ENCODE measurements around the gene ATP2B2. TPM values are rescaled to one million over a fixed set of nuclear protein-coding genes. Genes with fewer than 3 reads are reported as not detected.

ATP2B2 gene
- total RNA-seq, 1 experiment from 2014 or later, result 0.21 TPM

GRCh38 chr3:10329495-10330015 is 175.8 kb downstream of the ATP2B2 start:
- peak; percentile 28 for DNase-seq
- H3K36me3 ChIP-seq (replicated peaks; ENCODE audit: control insufficient read depth, insufficient read depth, low read length), result no peaks in the 10 kb centered on the region
- no peaks in the 10 kb centered on the region; the same call in 1 of the 2 replicates for H3K27me3 ChIP-seq (ENCODE audit: control insufficient read depth, insufficient read depth, low read length)
- no peak overlapping the region for H3K4me3 ChIP-seq (ENCODE audit: insufficient read depth, low read depth, low read length)

GRCh38 chr3:10328460-10329071 is 176.8 kb downstream of the ATP2B2 start:
- no peaks in the 10 kb centered on the region; the same call in 1 of the 2 replicates for H3K27me3 ChIP-seq (ENCODE audit: control insufficient read depth, insufficient read depth, low read length)
- H3K36me3 ChIP-seq (replicated peaks; ENCODE audit: control insufficient read depth, insufficient read depth, low read length), result no peaks in the 10 kb centered on the region
- peak; percentile 76 for DNase-seq
- no peak overlapping the region for H3K4me3 ChIP-seq (ENCODE audit: insufficient read depth, low read depth, low read length)

GRCh38 chr3:10327592-10327991 is 177.8 kb downstream of the ATP2B2 start:
- H3K27me3 ChIP-seq (ENCODE audit: control insufficient read depth, insufficient read depth, low read length), result no peaks in the 10 kb centered on the region; the same call in 1 of the 2 replicates
- DNase-seq, result peak; percentile 30
- H3K4me3 ChIP-seq (ENCODE audit: insufficient read depth, low read depth, low read length), result no peak overlapping the region
- no peaks in the 10 kb centered on the region for H3K36me3 ChIP-seq (replicated peaks; ENCODE audit: control insufficient read depth, insufficient read depth, low read length)

- Histone ChIP-seq H3K36me3 (replicated peaks; ENCODE audit: control insufficient read depth, insufficient read depth, low read length) (peaks cover 15% of the 10 kb centered on the region), H3K4me3 (ENCODE audit: insufficient read depth, low read depth, low read length) (no peak overlapping the region), H3K27me3 (ENCODE audit: control insufficient read depth, insufficient read depth, low read length) (no peaks in the 10 kb centered on the region)
- DNase-seq, result peak; percentile 82
Measured at GRCh38 chr3:10322352-10322710, 183.1 kb downstream of the ATP2B2 start.

GRCh38 chr3:10321630-10322351 is 183.6 kb downstream of the ATP2B2 start:
- peaks cover 18% of the 10 kb centered on the region for H3K36me3 ChIP-seq (replicated peaks; ENCODE audit: control insufficient read depth, insufficient read depth, low read length)
- H3K4me3 ChIP-seq (ENCODE audit: insufficient read depth, low read depth, low read length), result no peak overlapping the region
- no peak for DNase-seq
- H3K27me3 ChIP-seq (ENCODE audit: control insufficient read depth, insufficient read depth, low read length), result no peaks in the 10 kb centered on the region

GRCh38 chr3:10320320-10320677 is 185.1 kb downstream of the ATP2B2 start:
- Histone ChIP-seq H3K36me3 (replicated peaks; ENCODE audit: control insufficient read depth, insufficient read depth, low read length) (peaks cover 27% of the 10 kb centered on the region), H3K27me3 (ENCODE audit: control insufficient read depth, insufficient read depth, low read length) (no peaks in the 10 kb centered on the region), H3K4me3 (ENCODE audit: insufficient read depth, low read depth, low read length) (peak overlapping the region; percentile 88)
- no peak for DNase-seq

GRCh38 chr3:10319804-10320203 is 185.6 kb downstream of the ATP2B2 start:
- no peak for DNase-seq
- H3K27me3 ChIP-seq (ENCODE audit: control insufficient read depth, insufficient read depth, low read length), result no peaks in the 10 kb centered on the region
- H3K4me3 ChIP-seq (ENCODE audit: insufficient read depth, low read depth, low read length), result peak overlapping the region; percentile 88
- H3K36me3 ChIP-seq (replicated peaks; ENCODE audit: control insufficient read depth, insufficient read depth, low read length), result peaks cover 30% of the 10 kb centered on the region

GRCh38 chr3:10319251-10319650 is 186.1 kb downstream of the ATP2B2 start:
- peaks cover 35% of the 10 kb centered on the region for H3K36me3 ChIP-seq (replicated peaks; ENCODE audit: control insufficient read depth, insufficient read depth, low read length)
- no peak overlapping the region for H3K4me3 ChIP-seq (ENCODE audit: insufficient read depth, low read depth, low read length)
- DNase-seq, result no peak
- H3K27me3 ChIP-seq (ENCODE audit: control insufficient read depth, insufficient read depth, low read length), result no peaks in the 10 kb centered on the region

GRCh38 chr3:10317961-10318350 is 187.4 kb downstream of the ATP2B2 start:
- Histone ChIP-seq H3K36me3 (replicated peaks; ENCODE audit: control insufficient read depth, insufficient read depth, low read length) (peaks cover 45% of the 10 kb centered on the region), H3K27me3 (ENCODE audit: control insufficient read depth, insufficient read depth, low read length) (no peaks in the 10 kb centered on the region), H3K4me3 (ENCODE audit: insufficient read depth, low read depth, low read length) (no peak overlapping the region)
- DNase-seq, result no peak

- H3K36me3 ChIP-seq (replicated peaks; ENCODE audit: control insufficient read depth, insufficient read depth, low read length), result peaks cover 50% of the 10 kb centered on the region
- no peak for DNase-seq
- no peak overlapping the region for H3K4me3 ChIP-seq (ENCODE audit: insufficient read depth, low read depth, low read length)
- no peaks in the 10 kb centered on the region for H3K27me3 ChIP-seq (ENCODE audit: control insufficient read depth, insufficient read depth, low read length)
Measured at GRCh38 chr3:10317311-10317960, 187.9 kb downstream of the ATP2B2 start.

- Histone ChIP-seq H3K4me3 (ENCODE audit: insufficient read depth, low read depth, low read length) (no peak overlapping the region), H3K36me3 (replicated peaks; ENCODE audit: control insufficient read depth, insufficient read depth, low read length) (peaks cover 63% of the 10 kb centered on the region), H3K27me3 (ENCODE audit: control insufficient read depth, insufficient read depth, low read length) (no peaks in the 10 kb centered on the region)
- DNase-seq, result no peak
Measured at GRCh38 chr3:10315771-10316344, 189.5 kb downstream of the ATP2B2 start.

- Histone ChIP-seq H3K4me3 (ENCODE audit: insufficient read depth, low read depth, low read length) (no peak overlapping the region), H3K27me3 (ENCODE audit: control insufficient read depth, insufficient read depth, low read length) (no peaks in the 10 kb centered on the region), H3K36me3 (replicated peaks; ENCODE audit: control insufficient read depth, insufficient read depth, low read length) (peaks cover 64% of the 10 kb centered on the region)
- DNase-seq, result no peak
Measured at GRCh38 chr3:10315101-10315500, 190.3 kb downstream of the ATP2B2 start.

- Histone ChIP-seq H3K4me3 (ENCODE audit: insufficient read depth, low read depth, low read length) (no peak overlapping the region), H3K27me3 (ENCODE audit: control insufficient read depth, insufficient read depth, low read length) (no peaks in the 10 kb centered on the region), H3K36me3 (replicated peaks; ENCODE audit: control insufficient read depth, insufficient read depth, low read length) (peaks cover 57% of the 10 kb centered on the region)
- DNase-seq, result no peak
Measured at GRCh38 chr3:10312861-10313260, 192.5 kb downstream of the ATP2B2 start.

- H3K27me3 ChIP-seq (ENCODE audit: control insufficient read depth, insufficient read depth, low read length), result no peaks in the 10 kb centered on the region
- peaks cover 56% of the 10 kb centered on the region for H3K36me3 ChIP-seq (replicated peaks; ENCODE audit: control insufficient read depth, insufficient read depth, low read length)
- H3K4me3 ChIP-seq (ENCODE audit: insufficient read depth, low read depth, low read length), result no peak overlapping the region
- DNase-seq, result no peak
Measured at GRCh38 chr3:10312391-10312790, 193.0 kb downstream of the ATP2B2 start.

- no peaks in the 10 kb centered on the region for H3K27me3 ChIP-seq (ENCODE audit: control insufficient read depth, insufficient read depth, low read length)
- H3K4me3 ChIP-seq (ENCODE audit: insufficient read depth, low read depth, low read length), result no peak overlapping the region
- DNase-seq, result no peak
- H3K36me3 ChIP-seq (replicated peaks; ENCODE audit: control insufficient read depth, insufficient read depth, low read length), result peaks cover 55% of the 10 kb centered on the region
Measured at GRCh38 chr3:10311710-10312109, 193.7 kb downstream of the ATP2B2 start.

Data from H7 (cell line).